Epithelial cell of esophagus (primary cell): ENCODE results near the gene OGDH.
A peak's percentile ranks its signal among the peaks of the same experiment; 100 is the strongest.

Experiments used
- DNase-seq: peaks from one replicate; pipeline ENCODE4 v3.0.0; 2010; ENCODE audit warnings: low read depth
- H3K4me3 ChIP-seq: 2 replicates; pipeline ENCODE4 v1.5.1; 2011; ENCODE audit warnings: mild to moderate bottlenecking, low read length, control low read depth
- CTCF ChIP-seq: IDR thresholded peaks from 2 replicates; pipeline ENCODE4 v1.5.1; 2011; ENCODE audit warnings: low read depth, mild to moderate bottlenecking, low read length, control low read depth, inconsistent platforms; ENCODE audit not compliant: insufficient read depth; ENCODE audit errors: missing control alignments

The OGDH gene

GRCh38 chr7:44634839-44635591, 28.6 kb downstream of the OGDH start:
- no peak for DNase-seq
- no peak overlapping the region for H3K4me3 ChIP-seq
- TF ChIP-seq CTCF = no peak

GRCh38 chr7:44636041-44636584, 29.7 kb downstream of the OGDH start:
- H3K4me3 ChIP-seq = no peak overlapping the region
- TF ChIP-seq CTCF = no peak
- DNase-seq = no peak

GRCh38 chr7:44636926-44637325, 30.5 kb downstream of the OGDH start:
- no peak for TF ChIP-seq CTCF
- DNase-seq = no peak
- no peak overlapping the region for H3K4me3 ChIP-seq

GRCh38 chr7:44637788-44638594, 31.6 kb downstream of the OGDH start:
- DNase-seq = peak; percentile 97
- no peak for TF ChIP-seq CTCF
- no peak overlapping the region for H3K4me3 ChIP-seq

GRCh38 chr7:44638611-44639557, 32.5 kb downstream of the OGDH start:
- H3K4me3 ChIP-seq = no peak overlapping the region
- TF ChIP-seq CTCF = no peak
- peak; percentile 88 for DNase-seq

- DNase-seq = peak; percentile 94
Observed at GRCh38 chr7:44639671-44640321, 33.4 kb downstream of the OGDH start.

More at GRCh38 chr7:44639671-44640321, 33.4 kb downstream of the OGDH start:
- H3K4me3 ChIP-seq = no peak overlapping the region
- TF ChIP-seq CTCF = no peak
